IMR-90 (cell line): ENCODE measurements around the gene LAMA3. TPM values are rescaled to one million over a fixed set of nuclear protein-coding genes. Genes with fewer than 3 reads are reported as not detected.

ENCODE experiments used
- ATAC-seq: fragments of 200-7000 bp; cut with Tn5 transposase; 2 replicates; pipeline ENCODE4 v1.9.1; 2020; ENCODE audit warnings: low read depth, mild to moderate bottlenecking, moderate library complexity
- BruUV-seq: library from RNA; stranded (reverse); fragments of 400-500 nt; replicated peaks from 2 replicates; lab custom pipeline; 2021; lab: Mats Ljungman, UMichigan
- CTCF ChIA-PET: fragments of 300-600 bp; formaldehyde crosslinking; extraction: SDS; loops from one replicate; lab custom pipeline; 2021; ENCODE audit warnings: antibody characterized with exemption; lab: Yijun Ruan, JAX
- POLR2A ChIA-PET: fragments of 300-600 bp; sonication (Branson Sonifier 250); formaldehyde crosslinking; loops from one replicate; lab custom pipeline; 2022; ENCODE audit warnings: antibody characterized with exemption; ENCODE audit not compliant: unreplicated experiment; lab: Charles Lee
- DNase-seq: peaks from one replicate; pipeline ENCODE4 v3.0.0; 2013
- H2AFZ ChIP-seq: replicated peaks from 2 replicates; pipeline ENCODE3; 2013; ENCODE audit warnings: low read length, mild to moderate bottlenecking; ENCODE audit not compliant: poor library complexity
- H2AK5ac ChIP-seq: 2 replicates; pipeline ENCODE4 v1.6.1; 2013; ENCODE audit warnings: low read depth, low read length, inconsistent platforms
- H2AK9ac ChIP-seq: replicated peaks from 2 replicates; pipeline ENCODE3; 2013; ENCODE audit warnings: mild to moderate bottlenecking, low read depth, low read length, moderate library complexity; ENCODE audit not compliant: poor library complexity
- H2BK120ac ChIP-seq: 2 replicates; pipeline ENCODE4 v1.6.1; 2013; ENCODE audit warnings: low read depth, low read length, inconsistent platforms
- H2BK15ac ChIP-seq: 3 replicates; pipeline ENCODE4 v1.6.1; 2013; ENCODE audit warnings: low read depth, low read length, inconsistent platforms
- H2BK20ac ChIP-seq: 2 replicates; pipeline ENCODE4 v1.6.1; 2013; ENCODE audit warnings: low read depth, mild to moderate bottlenecking, inconsistent platforms, low read length, moderate library complexity
- H2BK5ac ChIP-seq: 2 replicates; pipeline ENCODE4 v1.6.1; 2013; ENCODE audit warnings: mild to moderate bottlenecking, low read depth, low read length, inconsistent platforms; ENCODE audit not compliant: poor library complexity, severe bottlenecking
- H3K14ac ChIP-seq: replicated peaks from 2 replicates; pipeline ENCODE4 v1.6.1; 2013; ENCODE audit warnings: low read depth, low read length, inconsistent platforms
- H3K18ac ChIP-seq: 2 replicates; pipeline ENCODE4 v1.6.1; 2013; ENCODE audit warnings: low read depth, low read length, control low read depth
- H3K23ac ChIP-seq: 2 replicates; pipeline ENCODE4 v1.6.1; 2013; ENCODE audit warnings: low read depth, low read length, inconsistent platforms
- H3K27ac ChIP-seq: 2 replicates; pipeline ENCODE4 v1.5.1; 2013; ENCODE audit warnings: mild to moderate bottlenecking, control low read depth, low read length; ENCODE audit not compliant: insufficient read depth
- H3K27me3 ChIP-seq: 2 replicates; pipeline ENCODE4 v1.6.1; 2013; ENCODE audit warnings: low read length; ENCODE audit not compliant: control insufficient read depth, insufficient read depth
- H3K36me3 ChIP-seq: 2 replicates; pipeline ENCODE4 v1.6.1; 2013; ENCODE audit warnings: low read length, mixed read lengths; ENCODE audit not compliant: control insufficient read depth, insufficient read depth
- H3K4ac ChIP-seq: 2 replicates; pipeline ENCODE4 v1.6.1; 2013; ENCODE audit warnings: low read depth, low read length, inconsistent platforms
- H3K4me1 ChIP-seq: 2 replicates; pipeline ENCODE4 v1.6.1; 2013; ENCODE audit warnings: low read length, mixed read lengths; ENCODE audit not compliant: control insufficient read depth, insufficient read depth
- H3K4me2 ChIP-seq: 2 replicates; pipeline ENCODE4 v1.6.1; 2013; ENCODE audit warnings: low read depth, mild to moderate bottlenecking, control low read depth, low read length, moderate library complexity
- H3K4me3 ChIP-seq: 2 replicates; pipeline ENCODE4 v1.5.1; 2013; ENCODE audit warnings: low read depth, mild to moderate bottlenecking, control low read depth, low read length, moderate library complexity; ENCODE audit not compliant: insufficient read depth
- H3K56ac ChIP-seq: 2 replicates; pipeline ENCODE4 v1.6.1; 2013; ENCODE audit warnings: low read length, inconsistent platforms; ENCODE audit not compliant: insufficient read depth; ENCODE audit errors: extremely low read depth
- H3K79me1 ChIP-seq, 2 experiments: 2 replicates each; pipeline ENCODE4 v1.6.1; 2013; ENCODE audit warnings: low read length in 2 of 2, inconsistent platforms in 1 of 2, low read depth in 1 of 2
- H3K9ac ChIP-seq: 2 replicates; pipeline ENCODE4 v1.6.1; 2013; ENCODE audit warnings: low read depth, low read length, control low read depth
- H3K9me1 ChIP-seq: 2 replicates; pipeline ENCODE4 v1.6.1; 2013; ENCODE audit warnings: low read length, inconsistent platforms; ENCODE audit not compliant: insufficient read depth
- H3K9me3 ChIP-seq: 2 replicates; pipeline ENCODE4 v1.6.1; 2013; ENCODE audit warnings: low read length; ENCODE audit not compliant: control insufficient read depth, insufficient read depth
- H4K20me1 ChIP-seq: 2 replicates; pipeline ENCODE4 v1.6.1; 2013; ENCODE audit warnings: low read length, inconsistent platforms; ENCODE audit not compliant: insufficient read depth
- H4K5ac ChIP-seq: 2 replicates; pipeline ENCODE4 v1.6.1; 2013; ENCODE audit warnings: mild to moderate bottlenecking, low read depth, low read length, control low read depth
- H4K8ac ChIP-seq, 2 experiments: 2 replicates each; pipeline ENCODE4 v1.6.1; 2013; ENCODE audit warnings: low read depth in 2 of 2, low read length in 2 of 2, control low read depth in 1 of 2, inconsistent platforms in 1 of 2
- H4K91ac ChIP-seq: 2 replicates; pipeline ENCODE4 v1.6.1; 2013; ENCODE audit warnings: low read depth, low read length, inconsistent platforms; ENCODE audit not compliant: insufficient read depth
- CEBPB ChIP-seq: IDR thresholded peaks from 2 replicates; pipeline ENCODE4 v1.6.1; 2012; ENCODE audit warnings: low read depth, low read length, improper control_type of control experiment
- CHD1 ChIP-seq: IDR thresholded peaks from 2 replicates; pipeline ENCODE4 v1.6.1; 2012; ENCODE audit warnings: low read depth, low read length, improper control_type of control experiment
- ELK1 ChIP-seq: fragments of 150-350 bp; IDR thresholded peaks from 2 replicates; pipeline ENCODE4 v1.6.1; 2016; ENCODE audit warnings: low read depth, mild to moderate bottlenecking, low read length, moderate library complexity, borderline replicate concordance
- FOS ChIP-seq: fragments of 150-350 bp; IDR thresholded peaks from 2 replicates; pipeline ENCODE4 v1.6.1; 2016; ENCODE audit warnings: low read depth, low read length
- MAFK ChIP-seq: IDR thresholded peaks from 2 replicates; pipeline ENCODE4 v1.6.1; 2012; ENCODE audit warnings: low read depth, low read length, improper control_type of control experiment
- MAZ ChIP-seq: IDR thresholded peaks from 2 replicates; pipeline ENCODE4 v1.6.1; 2012; ENCODE audit warnings: low read depth, mild to moderate bottlenecking, low read length, improper control_type of control experiment, moderate library complexity, borderline replicate concordance
- MXI1 ChIP-seq: IDR thresholded peaks from 2 replicates; pipeline ENCODE4 v1.6.1; 2012; ENCODE audit warnings: low read depth, mild to moderate bottlenecking, low read length, moderate library complexity, borderline replicate concordance
- NFE2L2 ChIP-seq: fragments of 150-350 bp; IDR thresholded peaks from 2 replicates; pipeline ENCODE4 v1.6.1; 2016; ENCODE audit warnings: low read depth, mild to moderate bottlenecking, low read length
- POLR2A ChIP-seq: IDR thresholded peaks from 2 replicates; pipeline ENCODE4 v1.6.1; 2012; ENCODE audit warnings: mild to moderate bottlenecking, low read depth, low read length
- RAD21 ChIP-seq: IDR thresholded peaks from 2 replicates; pipeline ENCODE4 v1.6.1; 2012; ENCODE audit warnings: low read length, improper control_type of control experiment
- RCOR1 ChIP-seq: IDR thresholded peaks from 2 replicates; pipeline ENCODE4 v1.6.1; 2012; ENCODE audit warnings: mild to moderate bottlenecking, low read length, improper control_type of control experiment; ENCODE audit not compliant: insufficient replicate concordance
- RFX5 ChIP-seq: IDR thresholded peaks from 2 replicates; pipeline ENCODE4 v1.8.0; 2012; ENCODE audit warnings: low read depth, mild to moderate bottlenecking, low read length, moderate library complexity
- SMC3 ChIP-seq: fragments of 150-350 bp; IDR thresholded peaks from 2 replicates; pipeline ENCODE4 v1.6.1; 2016; ENCODE audit warnings: low read depth, mild to moderate bottlenecking, antibody characterized with exemption, low read length, moderate library complexity
- WGBS, 2 experiments: methylation state at CpG; one replicate each; pipeline versions ENCODE4 v1.1.5 to v1.1.7; 2013; ENCODE audit warnings: missing lambda C conversion rate in 2 of 2; ENCODE audit not compliant: insufficient read length in 1 of 2; ENCODE audit errors: extremely low coverage in 2 of 2; 5-methylcytosine and 5-hydroxymethylcytosine counted together
- dilution Hi-C: fragments of 300-500 bp; cut with HindIII; formaldehyde crosslinking; loops from one replicate; pipeline ENCODE4 v1.14.3; 2018; ENCODE audit warnings: low sequenced_read_pairs; ENCODE audit not compliant: unreplicated experiment
- in situ Hi-C: fragments of 300-500 bp; cut with MboI; formaldehyde crosslinking; loops from 3 replicates; pipeline ENCODE4 v1.14.3; 2019; ENCODE audit warnings: low sequenced_read_pairs, inconsistent platforms, mixed read lengths
- intact Hi-C: fragments of 100-400 bp; cut with micrococcal nuclease; formaldehyde crosslinking; loops from 2 replicates; pipeline ENCODE4 v1.10.0; 2022
- polyA plus RNA-seq, 3 experiments: library from polyadenylated mRNA; depleted of rRNA; stranded (reverse); fragments of >200 nt; gene quantifications; 2 replicates each; pipeline ENCODE4 v1.2.3, GENCODE V29; 2012; ENCODE audit warnings: low replicate concordance in 1 of 3
- total RNA-seq: library from RNA; depleted of rRNA; stranded (reverse); fragments of >200 nt; gene quantifications from 2 replicates; pipeline ENCODE4 v1.2.3, GENCODE V29; 2012
- TF ChIP-seq, protein P1 (sequence below): conservative IDR thresholded peaks from 2 replicates; pipeline ENCODE4 v1.5.1; 2012; ENCODE audit warnings: mild to moderate bottlenecking, low read depth, low read length, improper control_type of control experiment

LAMA3 gene
- total and polyA plus RNA-seq, 2 of the 4 experiments (the other 2 are of a cell fraction) = 0.18 to 0.19 TPM

DNA sequence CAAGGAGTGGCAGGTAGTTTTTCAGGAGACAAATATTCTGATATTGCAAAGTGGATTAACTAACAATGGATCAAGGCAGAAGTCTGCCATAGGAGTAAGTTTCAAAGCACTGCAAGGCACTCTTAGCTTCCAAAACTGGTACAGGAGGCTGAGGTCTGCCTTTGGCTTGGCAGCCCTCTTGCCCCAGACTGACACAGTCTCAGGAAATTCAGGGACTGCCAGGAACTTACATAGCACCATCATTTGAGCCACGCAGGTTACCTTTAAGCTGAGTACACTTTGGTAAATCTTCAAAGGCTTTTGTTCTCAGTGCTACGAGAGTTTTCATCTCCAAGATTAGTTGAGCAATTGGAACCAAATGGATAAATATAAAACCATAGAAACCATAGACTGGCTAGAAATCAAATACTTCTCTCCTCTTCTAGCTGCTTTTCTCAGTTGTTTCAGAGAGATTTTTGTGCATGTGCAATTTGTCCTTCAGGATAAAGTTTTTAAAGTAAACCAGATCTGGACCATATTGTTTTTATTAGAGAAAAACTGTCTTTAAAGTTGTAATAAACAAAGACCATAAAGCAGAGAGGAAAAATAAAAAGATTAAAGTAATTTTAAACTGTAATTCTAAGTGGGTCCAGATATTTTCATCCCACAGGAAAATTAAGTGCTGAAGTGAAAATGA is 45.3 kb upstream of the LAMA3 start:
- no peak overlapping the region for H2AK5ac ChIP-seq
- H4K20me1 ChIP-seq = no peaks in the 10 kb centered on the region
- TF ChIP-seq FOS = no peak
- no peak for TF ChIP-seq NFE2L2
- TF ChIP-seq CEBPB = no peak
- TF ChIP-seq ELK1 = no peak
- no peak for TF ChIP-seq MAZ
- TF ChIP-seq POLR2A = no peak
- no peak for TF ChIP-seq MAFK
- TF ChIP-seq MXI1 = no peak
- TF ChIP-seq CHD1 = no peak
- no peak for TF ChIP-seq RAD21
- TF ChIP-seq, protein P1, sequence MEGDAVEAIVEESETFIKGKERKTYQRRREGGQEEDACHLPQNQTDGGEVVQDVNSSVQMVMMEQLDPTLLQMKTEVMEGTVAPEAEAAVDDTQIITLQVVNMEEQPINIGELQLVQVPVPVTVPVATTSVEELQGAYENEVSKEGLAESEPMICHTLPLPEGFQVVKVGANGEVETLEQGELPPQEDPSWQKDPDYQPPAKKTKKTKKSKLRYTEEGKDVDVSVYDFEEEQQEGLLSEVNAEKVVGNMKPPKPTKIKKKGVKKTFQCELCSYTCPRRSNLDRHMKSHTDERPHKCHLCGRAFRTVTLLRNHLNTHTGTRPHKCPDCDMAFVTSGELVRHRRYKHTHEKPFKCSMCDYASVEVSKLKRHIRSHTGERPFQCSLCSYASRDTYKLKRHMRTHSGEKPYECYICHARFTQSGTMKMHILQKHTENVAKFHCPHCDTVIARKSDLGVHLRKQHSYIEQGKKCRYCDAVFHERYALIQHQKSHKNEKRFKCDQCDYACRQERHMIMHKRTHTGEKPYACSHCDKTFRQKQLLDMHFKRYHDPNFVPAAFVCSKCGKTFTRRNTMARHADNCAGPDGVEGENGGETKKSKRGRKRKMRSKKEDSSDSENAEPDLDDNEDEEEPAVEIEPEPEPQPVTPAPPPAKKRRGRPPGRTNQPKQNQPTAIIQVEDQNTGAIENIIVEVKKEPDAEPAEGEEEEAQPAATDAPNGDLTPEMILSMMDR = no peak
- no peak for TF ChIP-seq SMC3
- no peak for TF ChIP-seq RCOR1
- no peak for TF ChIP-seq RFX5
- no peak overlapping the region for H2BK15ac ChIP-seq
- dilution Hi-C loops (no loop called here), in situ Hi-C loops (no loop called here), intact Hi-C loops (no loop called here)
- no peak overlapping the region for H3K14ac ChIP-seq
- H3K56ac ChIP-seq = no peak overlapping the region
- no peaks in the 10 kb centered on the region for H3K9me1 ChIP-seq
- H3K9ac ChIP-seq = no peak overlapping the region
- H3K18ac ChIP-seq = no peak overlapping the region
- no peak overlapping the region for H2AK9ac ChIP-seq
- POLR2A ChIA-PET = no interaction called here
- H2BK20ac ChIP-seq = no peak overlapping the region
- no peak overlapping the region for H4K5ac ChIP-seq
- CTCF ChIA-PET = no interaction called here
- H3K4me2 ChIP-seq = no peak overlapping the region
- no peak overlapping the region for H3K23ac ChIP-seq
- no peak overlapping the region for H2BK5ac ChIP-seq
- BruUV-seq = no TSS peak
- H3K79me1 ChIP-seq = no peaks in the 10 kb centered on the region
- no peak for ATAC-seq
- H2BK120ac ChIP-seq = no peak overlapping the region
- H3K4me1 ChIP-seq = peaks cover 4% of the 10 kb centered on the region; the same call in 1 of the 2 replicates
- H3K9me3 ChIP-seq = peaks cover 12% of the 10 kb centered on the region
- DNase-seq = no peak
- H3K27ac ChIP-seq = no peak overlapping the region
- H4K8ac ChIP-seq = no peak overlapping the region
- H2AFZ ChIP-seq = no peak overlapping the region
- WGBS, 2 experiments = no CpG with 5 or more reads among the region's 2 CpGs
- no peaks in the 10 kb centered on the region for H3K36me3 ChIP-seq
- H4K91ac ChIP-seq = no peak overlapping the region
- H3K27me3 ChIP-seq = peaks cover 37% of the 10 kb centered on the region
- no peak overlapping the region for H3K4ac ChIP-seq
- H3K4me3 ChIP-seq = no peak overlapping the region
